SK-N-SH (cell line): ENCODE results near the gene CLDN7. TPM values are rescaled to one million over a fixed set of nuclear protein-coding genes. Genes with fewer than 3 reads are reported as not detected.

Experiments
- CTCF ChIA-PET: fragments of 300-600, 350-600 bp; formaldehyde crosslinking; extraction: SDS; loops from one replicate; lab custom pipeline; 2021; lab: Yijun Ruan, JAX
- POLR2A ChIA-PET: fragments of 350-600 bp; sonication (Branson Sonifier 250); formaldehyde crosslinking; extraction: SDS; loops from one replicate; lab custom pipeline; 2020; ENCODE audit warnings: antibody characterized with exemption, inconsistent platforms; lab: Yijun Ruan, JAX
- DNase-seq: peaks from one replicate; pipeline ENCODE4 v3.0.0; 2012
- H2AFZ ChIP-seq: fragments of 200-600 bp; sonication (generic); 2 replicates; pipeline ENCODE4 v1.8.1; 2016; ENCODE audit warnings: antibody characterized with exemption, mild to moderate bottlenecking, low read depth
- H3F3A ChIP-seq: fragments of 200-600 bp; sonication (generic); replicated peaks from 2 replicates; pipeline ENCODE3; 2016; ENCODE audit warnings: antibody characterized with exemption, mild to moderate bottlenecking; ENCODE audit not compliant: insufficient read depth
- H3K27ac ChIP-seq, 2 experiments: fragments of 200-500 bp in 1 of 2; fragments of 200-600 bp in 1 of 2; sonication (Bioruptor generic) in 1 of 2; sonication (generic), shearing (Covaris generic) in 1 of 2; 2 replicates each; pipeline versions ENCODE4 v1.5.1 to v1.6.1; 2014 to 2016; ENCODE audit warnings: low read depth in 2 of 2, inconsistent platforms in 1 of 2, low read length in 1 of 2, mild to moderate bottlenecking in 1 of 2, mixed read lengths in 1 of 2
- H3K27me3 ChIP-seq: fragments of 200-600 bp; sonication (generic), shearing (Covaris generic); 2 replicates; pipeline ENCODE4 v1.6.1; 2016; ENCODE audit warnings: mixed run types; ENCODE audit not compliant: insufficient read depth
- H3K36me3 ChIP-seq, 2 experiments: fragments of 200-500 bp in 1 of 2; fragments of 200-600 bp in 1 of 2; sonication (Bioruptor generic) in 1 of 2; sonication (generic) in 1 of 2; replicated peaks in 1 of 2; 2 replicates each; pipeline versions ENCODE3 to v1.5.1; 2014 to 2016; ENCODE audit warnings: low read length in 1 of 2, mild to moderate bottlenecking in 1 of 2; ENCODE audit not compliant: insufficient read depth in 2 of 2, control insufficient read depth in 1 of 2
- H3K4me1 ChIP-seq, 2 experiments: fragments of 200-500 bp in 1 of 2; fragments of 200-600 bp in 1 of 2; sonication (Bioruptor generic) in 1 of 2; sonication (generic), shearing (Covaris generic) in 1 of 2; 2 replicates each; pipeline versions ENCODE4 v1.5.1 to v1.6.1; 2014 to 2016; ENCODE audit warnings: low read depth in 1 of 2, low read length in 1 of 2, mixed run types in 1 of 2; ENCODE audit not compliant: insufficient read depth in 2 of 2, control insufficient read depth in 1 of 2
- H3K4me2 ChIP-seq: fragments of 200-600 bp; sonication (generic), shearing (Covaris generic); 2 replicates; pipeline ENCODE4 v1.6.1; 2017; ENCODE audit warnings: mixed run types
- H3K4me3 ChIP-seq, 2 experiments: fragments of 200-500 bp in 1 of 2; fragments of 200-600 bp in 1 of 2; sonication (Bioruptor generic) in 1 of 2; sonication (generic), shearing (Covaris generic) in 1 of 2; 2 replicates each; pipeline versions ENCODE4 v1.5.1 to v1.8.1; 2014 to 2016; ENCODE audit warnings: low read depth in 2 of 2, inconsistent platforms in 1 of 2, low read length in 1 of 2, mild to moderate bottlenecking in 1 of 2, mixed read lengths in 1 of 2, moderate library complexity in 1 of 2
- H3K79me2 ChIP-seq: fragments of 200-600 bp; sonication (generic); 2 replicates; pipeline ENCODE4 v1.8.1; 2017; ENCODE audit warnings: mild to moderate bottlenecking; ENCODE audit not compliant: insufficient read depth
- H3K9ac ChIP-seq: fragments of 200-600 bp; sonication (generic); 2 replicates; pipeline ENCODE4 v1.6.1; 2017; ENCODE audit warnings: mixed run types
- H3K9me2 ChIP-seq: fragments of 200-600 bp; sonication (generic); 2 replicates; pipeline ENCODE4 v1.6.1; 2017; ENCODE audit warnings: mixed run types
- H3K9me3 ChIP-seq: fragments of 200-600 bp; sonication (generic); 2 replicates; pipeline ENCODE4 v1.6.1; 2017; ENCODE audit warnings: mixed run types, mild to moderate bottlenecking, moderate library complexity
- H4K20me1 ChIP-seq: fragments of 200-600 bp; sonication (generic); 2 replicates; pipeline ENCODE4 v1.6.1; 2017; ENCODE audit warnings: mild to moderate bottlenecking, mixed run types; ENCODE audit not compliant: insufficient read depth
- CHD2 ChIP-seq: fragments of 150-350 bp; IDR thresholded peaks from 2 replicates; pipeline ENCODE4 v1.6.1; 2018; ENCODE audit warnings: low read length; ENCODE audit not compliant: partially characterized antibody
- CTCF ChIP-seq: fragments of 200-600 bp; sonication (generic); IDR thresholded peaks from 2 replicates; pipeline ENCODE4 v1.6.1; 2017; ENCODE audit warnings: antibody characterized with exemption, mild to moderate bottlenecking, moderate library complexity
- EP300 ChIP-seq, 2 experiments: IDR thresholded peaks; 2 replicates each; pipeline versions ENCODE4 v1.4.0 to v1.6.1; 2012; ENCODE audit warnings: borderline replicate concordance in 1 of 2, low read depth in 1 of 2, low read length in 1 of 2
- FOXJ3 ChIP-seq: sonication (generic); formaldehyde crosslinking; IDR thresholded peaks from 2 replicates; pipeline ENCODE4 v1.5.1; 2020; ENCODE audit warnings: mild to moderate bottlenecking, missing genetic modification reagents
- GATA2 ChIP-seq: sonication (generic); formaldehyde crosslinking; IDR thresholded peaks from 2 replicates; pipeline ENCODE4 v1.5.0; 2020; ENCODE audit warnings: mild to moderate bottlenecking, missing genetic modification reagents
- IRF3 ChIP-seq: fragments of 150-350 bp; IDR thresholded peaks from 2 replicates; pipeline ENCODE4 v1.6.1; 2016; ENCODE audit warnings: mild to moderate bottlenecking, low read depth, low read length
- MAX ChIP-seq: IDR thresholded peaks from 2 replicates; pipeline ENCODE4 v1.4.0; 2012; ENCODE audit warnings: low read depth
- MEF2A ChIP-seq: IDR thresholded peaks from 2 replicates; pipeline ENCODE4 v1.4.0; 2012; ENCODE audit warnings: low read depth, borderline replicate concordance
- NRF1 ChIP-seq: IDR thresholded peaks from 2 replicates; pipeline ENCODE4 v1.6.1; 2012; ENCODE audit warnings: low read depth, mild to moderate bottlenecking, low read length
- PBX3 ChIP-seq: IDR thresholded peaks from 2 replicates; pipeline ENCODE4; 2012
- TAF1 ChIP-seq: IDR thresholded peaks from 2 replicates; pipeline ENCODE4 v1.6.1; 2012; ENCODE audit warnings: low read depth, mild to moderate bottlenecking, low read length, moderate library complexity, borderline replicate concordance
- TEAD4 ChIP-seq: IDR thresholded peaks from 2 replicates; pipeline ENCODE4 v1.4.0; 2012; ENCODE audit warnings: mild to moderate bottlenecking, borderline replicate concordance; ENCODE audit not compliant: insufficient read depth
- USF2 ChIP-seq: fragments of 150-350 bp; IDR thresholded peaks from 2 replicates; pipeline ENCODE4 v1.6.1; 2017; ENCODE audit warnings: antibody characterized with exemption, low read length, low read depth, borderline replicate concordance
- YY1 ChIP-seq: IDR thresholded peaks from 2 replicates; pipeline ENCODE4 v1.4.0; 2012; ENCODE audit warnings: low read depth, mild to moderate bottlenecking
- ZBTB33 ChIP-seq: IDR thresholded peaks from 2 replicates; pipeline ENCODE4 v1.4.0; 2012; ENCODE audit warnings: low read depth, borderline replicate concordance
- WGBS: methylation state at CpG from one replicate; pipeline ENCODE4 v1.1.6; 2017; ENCODE audit warnings: low lambda C conversion rate; 5-methylcytosine and 5-hydroxymethylcytosine counted together
- polyA plus RNA-seq, 3 experiments: library from polyadenylated mRNA; depleted of rRNA; stranded (reverse); fragments of >200 nt; gene quantifications; 2 replicates each; pipeline ENCODE4 v1.2.3, GENCODE V29; 2012

The CLDN7 gene
- polyA plus RNA-seq, 1 of the 3 experiments (the other 2 are of a cell fraction), result 5.0 TPM

GRCh38 chr17:7228920-7229319 lies 33.4 kb downstream of the CLDN7 start:
- CTCF ChIA-PET, result interaction anchor here (6.5 kb wide), 1 partner anchor 9 kb away, joined by 44 read pairs; the partner anchor contains the start of genes ACADVL and DLG4
- POLR2A ChIA-PET, result interaction anchor here (1.3 kb wide), 1 partner anchor 8 kb away, joined by 8 read pairs; the partner anchor contains the start of gene ACADVL
- peaks cover 44% of the 10 kb centered on the region for H3K79me2 ChIP-seq

More at GRCh38 chr17:7228920-7229319, 33.4 kb downstream of the CLDN7 start:
- peaks cover 31 to 65% of the 10 kb centered on the region in 2 experiments for H3K36me3 ChIP-seq
- no peak overlapping the region for H3K9ac ChIP-seq
- H3K9me3 ChIP-seq, result no peaks in the 10 kb centered on the region
- no peak for DNase-seq
- H3K27me3 ChIP-seq, result no peaks in the 10 kb centered on the region
- peaks cover 29% of the 10 kb centered on the region for H4K20me1 ChIP-seq
- peaks cover 9 to 10% of the 10 kb centered on the region in 2 experiments; a peak in 3 of 4 replicates for H3K4me1 ChIP-seq
- H2AFZ ChIP-seq, result no peak overlapping the region
- H3K4me2 ChIP-seq, result no peak overlapping the region
- peaks cover 11% of the 10 kb centered on the region for H3F3A ChIP-seq
- H3K27ac ChIP-seq, result no peak overlapping the region
- H3K4me3 ChIP-seq, result no peak overlapping the region
- WGBS, result 96% methylated on average over 14 of the region's 14 CpGs
- no peaks in the 10 kb centered on the region for H3K9me2 ChIP-seq
- TF ChIP-seq IRF3 (no peak), CTCF (no peak), TEAD4 (no peak), CHD2 (no peak), ZBTB33 (no peak), MAX (no peak), YY1 (no peak), MEF2A (no peak), TAF1 (no peak), FOXJ3 (CRISPR knock-in tag) (no peak), USF2 (no peak), NRF1 (no peak), PBX3 (no peak), GATA2 (CRISPR knock-in tag) (no peak), EP300 (IDR thresholded peaks at IDR 0.05; ENCODE audit: borderline replicate concordance in 1 of 2, low read depth in 1 of 2, low read length in 1 of 2) (no peak)
